Natural killer cell (primary cell): ENCODE measurements around the gene EGFL8. TPM values are rescaled to one million over a fixed set of nuclear protein-coding genes. Genes with fewer than 3 reads are reported as not detected.

Experiments
- ATAC-seq, 3 donors: fragments of 150-1000 bp in 2 of 3; fragments of 200-7000 bp in 1 of 3; cut with Tn5 transposase; 1 replicate in 1 of 3; 2 replicates in 2 of 3; pipeline ENCODE4 v1.10.0; 2021; ENCODE audit warnings: mild to moderate bottlenecking in 2 of 3, moderate library complexity in 2 of 3
- DNase-seq, 2 donors: peaks; one replicate each; pipeline versions ENCODE4 v3.0.0 to v3.0.0-alpha.2; 2013 to 2021; ENCODE audit warnings: mixed read lengths in 1 of 2
- H3K27ac ChIP-seq: one replicate; pipeline ENCODE4 v1.5.1; 2013; ENCODE audit warnings: mild to moderate bottlenecking, low read length
- H3K27me3 ChIP-seq: one replicate; pipeline ENCODE4 v1.6.1; 2013; ENCODE audit warnings: low read length; ENCODE audit not compliant: control insufficient read depth, insufficient read depth
- H3K36me3 ChIP-seq: one replicate; pipeline ENCODE4 v1.6.1; 2013; ENCODE audit warnings: low read length; ENCODE audit not compliant: control insufficient read depth, insufficient read depth
- H3K4me1 ChIP-seq: one replicate; pipeline ENCODE4 v1.6.1; 2013; ENCODE audit warnings: low read length; ENCODE audit not compliant: control insufficient read depth, insufficient read depth
- H3K4me3 ChIP-seq: one replicate; pipeline ENCODE4 v1.5.1; 2013; ENCODE audit warnings: low read length
- H3K9me3 ChIP-seq: one replicate; pipeline ENCODE4 v1.6.1; 2013; ENCODE audit warnings: low read length; ENCODE audit not compliant: control insufficient read depth, insufficient read depth
- H3K27ac Mint-ChIP-seq, 2 donors: one replicate each; pipeline ENCODE4 v1.8.0; 2022; ENCODE audit warnings: mild to moderate bottlenecking in 2 of 2, mixed read lengths in 2 of 2, moderate library complexity in 1 of 2
- H3K27me3 Mint-ChIP-seq, 2 donors: one replicate each; pipeline ENCODE4 v1.8.0; 2022; ENCODE audit warnings: low read depth in 2 of 2, mixed read lengths in 2 of 2
- H3K36me3 Mint-ChIP-seq: one replicate; pipeline ENCODE4 v1.8.0; 2022; ENCODE audit warnings: mixed read lengths
- H3K4me1 Mint-ChIP-seq, 2 donors: one replicate each; pipeline ENCODE4 v1.8.0; 2022; ENCODE audit warnings: mixed read lengths in 2 of 2
- H3K4me3 Mint-ChIP-seq: one replicate; pipeline ENCODE4 v1.8.0; 2022; ENCODE audit warnings: mild to moderate bottlenecking, moderate library complexity, mixed read lengths
- H3K9me3 Mint-ChIP-seq, 2 donors: one replicate each; pipeline ENCODE4 v1.8.0; 2022; ENCODE audit warnings: mixed read lengths in 2 of 2
- CTCF ChIP-seq: fragments of 200-600 bp; IDR thresholded peaks from one replicate; pipeline ENCODE4 v1.8.0; 2022; ENCODE audit warnings: antibody characterized with exemption
- WGBS: methylation state at CpG from one replicate; pipeline ENCODE4 v1.1.7; 2013; ENCODE audit warnings: missing lambda C conversion rate; ENCODE audit not compliant: insufficient coverage; 5-methylcytosine and 5-hydroxymethylcytosine counted together
- intact Hi-C: fragments of 100-400 bp; cut with micrococcal nuclease; formaldehyde crosslinking; loops from one replicate; pipeline ENCODE4 v1.14.2; 2022
- total RNA-seq, 4 donors: library from RNA; stranded (reverse); fragments of 120-200 nt in 1 of 4; gene quantifications; one replicate each; pipeline versions ENCODE4 v1.2.3 to v1.2.4, GENCODE V29; 2013 to 2022

Gene EGFL8
- total RNA-seq, 3 donors from 2014 or later (not counting 1 experiment from before 2014, with no cell fraction given): 18.2 to 22.9 (median 20.1) TPM

GRCh38 chr6:32146287-32146686 lies 18.1 kb upstream of the EGFL8 start:
- H3K27ac ChIP-seq: no peak overlapping the region
- H3K36me3 Mint-ChIP-seq: no peaks in the 10 kb centered on the region
- H3K4me1 ChIP-seq: peaks cover 28% of the 10 kb centered on the region
- H3K4me1 Mint-ChIP-seq: peaks cover 24 to 41% of the 10 kb centered on the region in 2 donors
- intact Hi-C loops: no loop called here
- TF ChIP-seq CTCF: no peak
- DNase-seq: no peak
- H3K9me3 ChIP-seq: peaks cover 3% of the 10 kb centered on the region
- H3K4me3 Mint-ChIP-seq: peak overlapping the region; percentile 3
- H3K27me3 ChIP-seq: peaks cover 21% of the 10 kb centered on the region
- H3K36me3 ChIP-seq: no peaks in the 10 kb centered on the region
- ATAC-seq: no peak
- peaks cover 25 to 43% of the 10 kb centered on the region in 2 donors for H3K27me3 Mint-ChIP-seq
- no peaks in the 10 kb centered on the region for H3K9me3 Mint-ChIP-seq
- no peak overlapping the region for H3K27ac Mint-ChIP-seq
- 96% methylated on average over 1 of the region's 1 CpG for WGBS
- no peak overlapping the region for H3K4me3 ChIP-seq

- 64% methylated on average over 4 of the region's 4 CpGs for WGBS
- peak overlapping the region; percentile 3 for H3K4me3 Mint-ChIP-seq
- no peak for DNase-seq
- no peak for ATAC-seq
- H3K27me3 Mint-ChIP-seq: peaks cover 24 to 42% of the 10 kb centered on the region in 2 donors
- intact Hi-C loops: no loop called here
- H3K4me3 ChIP-seq: no peak overlapping the region
- H3K4me1 ChIP-seq: peaks cover 28% of the 10 kb centered on the region
- no peak for TF ChIP-seq CTCF
- H3K4me1 Mint-ChIP-seq: peaks cover 25 to 44% of the 10 kb centered on the region in 2 donors
- no peaks in the 10 kb centered on the region for H3K9me3 Mint-ChIP-seq
- peaks cover 3% of the 10 kb centered on the region for H3K9me3 ChIP-seq
- H3K36me3 ChIP-seq: no peaks in the 10 kb centered on the region
- H3K27ac ChIP-seq: no peak overlapping the region
- H3K27ac Mint-ChIP-seq: no peak overlapping the region
- no peaks in the 10 kb centered on the region for H3K36me3 Mint-ChIP-seq
- H3K27me3 ChIP-seq: peaks cover 21% of the 10 kb centered on the region
Observed at GRCh38 chr6:32146687-32147086, 17.7 kb upstream of the EGFL8 start.

GRCh38 chr6:32147401-32148132 lies 16.8 kb upstream of the EGFL8 start:
- TF ChIP-seq CTCF: peak; percentile 11
- no peak for ATAC-seq
- Mint-ChIP-seq H3K36me3 (no peaks in the 10 kb centered on the region), H3K4me1 (peaks cover 25 to 44% of the 10 kb centered on the region in 2 donors), H3K27me3 (peaks cover 20 to 37% of the 10 kb centered on the region in 2 donors), H3K9me3 (no peaks in the 10 kb centered on the region), H3K4me3 (peak overlapping the region; percentile 91), H3K27ac (peak overlapping the region; percentile 80 to 91)
- peaks cover 3% of the 10 kb centered on the region for H3K9me3 ChIP-seq
- peak in 1 of 2 donors; percentile 41 for DNase-seq
- H3K27ac ChIP-seq: no peak overlapping the region
- H3K36me3 ChIP-seq: no peaks in the 10 kb centered on the region
- peaks cover 21% of the 10 kb centered on the region for H3K27me3 ChIP-seq
- WGBS: 53% methylated on average over 4 of the region's 4 CpGs
- intact Hi-C loops: loop anchor here (1.0 to 2.0 kb wide), 2 partner anchors 17 to 29 kb away; partner anchors contain the start of genes AGPAT1 and FKBPL
- no peak overlapping the region for H3K4me3 ChIP-seq
- H3K4me1 ChIP-seq: peaks cover 28% of the 10 kb centered on the region
